ENCODE measurements around the gene MUS81. TPM values are rescaled to one million over a fixed set of nuclear protein-coding genes. Genes with fewer than 3 reads are reported as not detected.
A peak's percentile ranks its signal among the peaks of the same experiment; 100 is the strongest.

The MUS81 gene
- total and polyA plus RNA-seq, 10 of the 15 experiments (the other 5 are each of a cell fraction or from before 2014, with no cell fraction given), result 11.8 to 76.1 (median 48.4) TPM

- no peaks in the 10 kb centered on the region for H3K9me3 ChIP-seq (replicated peaks; ENCODE audit: control insufficient read depth, insufficient read depth, low read length)
- H2AFZ ChIP-seq (ENCODE audit: control insufficient read depth, low read depth, low read length), result peak overlapping the region; percentile 97
- no peaks in the 10 kb centered on the region for H3K79me2 ChIP-seq (ENCODE audit: control insufficient read depth, insufficient read depth, low read length)
- no peak for FAIRE-seq
- ATAC-seq, result no peak
- no peak for DNase-seq (ENCODE audit: low read depth, low spot score)
- ChIA-PET RAD21 (ENCODE audit: unreplicated experiment) (interaction anchor here (0.7 to 5.4 kb wide), 19 partner anchors 10 to 178 kb away, joined by 3 to 91 read pairs (median 4); partner anchors contain the start of genes AP5B1, FIBP, KAT5 and OVOL1), CTCF (interaction anchor here (0.6 to 7.2 kb wide), 23 partner anchors 10 to 223 kb away, joined by 3 to 192 read pairs (median 5); partner anchors contain the start of genes AP5B1, CCDC85B, FIBP and KAT5), POLR2A (interaction anchor here (0.7 to 1.4 kb wide), 8 partner anchors 15 to 707 kb away, joined by 3 to 9 read pairs (median 4); partner anchors contain the start of gene AP5B1), SMC1A (ENCODE audit: uncharacterized antibody, unreplicated experiment) (interaction anchor here (0.6 to 5.3 kb wide), 16 partner anchors 12 to 276 kb away, joined by 3 to 41 read pairs (median 4); partner anchors contain the start of genes KAT5 and MUS81)
- H3K9ac ChIP-seq (ENCODE audit: control insufficient read depth, insufficient read depth, low read length), result peak overlapping the region; percentile 60; the same call in 1 of the 2 replicates
- H4K20me1 ChIP-seq (ENCODE audit: control insufficient read depth, insufficient read depth), result no peaks in the 10 kb centered on the region
- peak overlapping the region; percentile 65; the same call in 1 of the 2 replicates for H3K4me3 ChIP-seq
- in situ Hi-C loops (cut with MboI) (no loop called here), intact Hi-C loops (cut with micrococcal nuclease; ENCODE audit: unreplicated experiment) (no loop called here)
- no peak overlapping the region for H3K27ac ChIP-seq (ENCODE audit: control insufficient read depth, insufficient read depth)
- H3K4me1 ChIP-seq (ENCODE audit: control insufficient read depth, insufficient read depth, low read length), result peaks cover 3% of the 10 kb centered on the region; the same call in 1 of the 2 replicates
- WGBS (ENCODE audit: insufficient coverage, insufficient replicate concordance, low lambda C conversion rate, missing lambda C conversion rate), result 20% methylated on average over 5 of the region's 5 CpGs
- peak overlapping the region; percentile 39 for H3K4me2 ChIP-seq (ENCODE audit: control insufficient read depth, insufficient read depth)
- no peaks in the 10 kb centered on the region for H3K36me3 ChIP-seq (ENCODE audit: control insufficient read depth in 2 of 2, insufficient read depth in 2 of 2, low read length in 1 of 2)
- H3K27me3 ChIP-seq (replicated peaks in 1 of 2; ENCODE audit: control insufficient read depth in 2 of 2, insufficient read depth in 2 of 2, low read length in 1 of 2), result no peaks in the 10 kb centered on the region
- BruUV-seq (replicated peaks), result TSS peak; percentile 73
- TF ChIP-seq PAX5 (IDR thresholded peaks at IDR 0.05; ENCODE audit: borderline replicate concordance, low read depth, low read length), result no peak
- peak; percentile 22 for TF ChIP-seq E2F8 (IDR thresholded peaks at IDR 0.05; ENCODE audit: low read depth, partially characterized antibody)
- no peak for TF ChIP-seq E4F1 (IDR thresholded peaks at IDR 0.05; ENCODE audit: borderline replicate concordance, partially characterized antibody)
- peak; percentile 47; the same call in 1 of the 2 replicates for TF ChIP-seq ZBTB40 (IDR thresholded peaks at IDR 0.05; ENCODE audit: borderline replicate concordance)
- peak; percentile 61; the same call in 1 of the 2 replicates for TF ChIP-seq MLLT1 (IDR thresholded peaks at IDR 0.05)
- TF ChIP-seq NBN (IDR thresholded peaks at IDR 0.05), result 0 out of 2 replicates have a peak, but pooled peaks have one; percentile 12
- 0 out of 4 replicates have a peak, but pooled peaks of 1 of the 2 experiments have one; percentile 32 for TF ChIP-seq IKZF2 (IDR thresholded peaks at IDR 0.05)
- no peak for TF ChIP-seq FOXM1 (IDR thresholded peaks at IDR 0.05; ENCODE audit: low read depth, low read length)
- no peak for TF ChIP-seq EED (IDR thresholded peaks at IDR 0.05; ENCODE audit: low read depth)
- TF ChIP-seq SREBF1 (IDR thresholded peaks at IDR 0.05; ENCODE audit: low read length), result no peak
- no peak for TF ChIP-seq SP1 (IDR thresholded peaks at IDR 0.05; ENCODE audit: low read depth, low read length)
Observed at GRCh38 chr11:65817312-65817834, 42.9 kb upstream of the MUS81 start.
